Naive thymus-derived CD4-positive, alpha-beta T cell (primary cell): ENCODE results near the gene CDC42BPB. TPM values are rescaled to one million over a fixed set of nuclear protein-coding genes. Genes with fewer than 3 reads are reported as not detected.

Experiments
- ATAC-seq: fragments of 150-1000 bp; cut with Tn5 transposase; 2 replicates; pipeline ENCODE4 v1.10.0; 2021; ENCODE audit warnings: mild to moderate bottlenecking, moderate library complexity
- CTCF ChIA-PET: fragments of 350-600 bp; sonication (Branson Sonifier 250); formaldehyde crosslinking; loops from one replicate; lab custom pipeline; 2021; ENCODE audit warnings: antibody characterized with exemption; lab: Charles Lee
- POLR2A ChIA-PET: fragments of 350-600 bp; sonication (Branson Sonifier 250); formaldehyde crosslinking; loops from one replicate; lab custom pipeline; 2021; ENCODE audit warnings: antibody characterized with exemption, inconsistent platforms; lab: Charles Lee
- DNase-seq, 9 donors: peaks; one replicate each; pipeline versions ENCODE4 v3.0.0 to v3.0.0-alpha.2; 2020 to 2022; ENCODE audit warnings: mixed read lengths in 1 of 9
- H3K27ac ChIP-seq: one replicate; pipeline ENCODE4 v1.7.0; 2013; ENCODE audit warnings: mild to moderate bottlenecking, low read depth, low read length, moderate library complexity
- H3K27me3 ChIP-seq, 2 donors: one replicate each; pipeline ENCODE4 v1.7.0; 2013; ENCODE audit warnings: low read length in 2 of 2, mild to moderate bottlenecking in 2 of 2, moderate library complexity in 2 of 2; ENCODE audit not compliant: control insufficient read depth in 2 of 2, insufficient read depth in 2 of 2
- H3K36me3 ChIP-seq, 3 experiments: 1 replicate in 2 of 3; 2 replicates in 1 of 3; pipeline ENCODE4 v1.7.0; 2013; ENCODE audit warnings: low read length in 3 of 3, mild to moderate bottlenecking in 3 of 3, moderate library complexity in 1 of 3; ENCODE audit not compliant: insufficient read depth in 3 of 3, control insufficient read depth in 2 of 3
- H3K4me1 ChIP-seq, 2 donors: one replicate each; pipeline ENCODE4 v1.7.0; 2013; ENCODE audit warnings: low read length in 2 of 2, mild to moderate bottlenecking in 2 of 2, moderate library complexity in 1 of 2; ENCODE audit not compliant: control insufficient read depth in 2 of 2, insufficient read depth in 2 of 2
- H3K4me3 ChIP-seq: 2 replicates; pipeline ENCODE4 v1.7.0; 2013; ENCODE audit warnings: mild to moderate bottlenecking, low read length
- H3K9me3 ChIP-seq, 3 experiments: 1 replicate in 2 of 3; 2 replicates in 1 of 3; pipeline ENCODE4 v1.7.0; 2013; ENCODE audit warnings: low read length in 3 of 3; ENCODE audit not compliant: control insufficient read depth in 2 of 3
- H3K27ac Mint-ChIP-seq, 9 donors: one replicate each; pipeline ENCODE4 v1.8.0; 2020 to 2022; ENCODE audit warnings: mixed read lengths in 9 of 9, mild to moderate bottlenecking in 8 of 9, moderate library complexity in 5 of 9, inconsistent platforms in 2 of 9
- H3K27me3 Mint-ChIP-seq, 5 donors: one replicate each; pipeline ENCODE4 v1.8.0; 2021 to 2022; ENCODE audit warnings: mixed read lengths in 5 of 5, mild to moderate bottlenecking in 1 of 5
- H3K36me3 Mint-ChIP-seq, 5 donors: one replicate each; pipeline ENCODE4 v1.8.0; 2020 to 2022; ENCODE audit warnings: mixed read lengths in 5 of 5, mild to moderate bottlenecking in 3 of 5, inconsistent platforms in 1 of 5
- H3K4me1 Mint-ChIP-seq, 7 donors: one replicate each; pipeline ENCODE4 v1.8.0; 2020 to 2022; ENCODE audit warnings: mixed read lengths in 7 of 7, mild to moderate bottlenecking in 3 of 7, inconsistent platforms in 1 of 7
- H3K4me3 Mint-ChIP-seq, 10 donors: one replicate each; pipeline ENCODE4 v1.8.0; 2020 to 2022; ENCODE audit warnings: mild to moderate bottlenecking in 10 of 10, mixed read lengths in 10 of 10, moderate library complexity in 6 of 10, inconsistent platforms in 2 of 10
- H3K9me3 Mint-ChIP-seq, 11 donors: one replicate each; pipeline ENCODE4 v1.8.0; 2020 to 2022; ENCODE audit warnings: mixed read lengths in 11 of 11, mild to moderate bottlenecking in 4 of 11, inconsistent platforms in 1 of 11, moderate library complexity in 1 of 11
- intact Hi-C, 2 donors: fragments of 100-400 bp; cut with micrococcal nuclease; formaldehyde crosslinking; loops; one replicate each; pipeline ENCODE4 v1.15.1; 2023
- polyA plus RNA-seq, 2 donors: library from polyadenylated mRNA; unstranded; fragments of 300-500 nt; fragmentation: Illumina TruSeq; gene quantifications; one replicate each; pipeline ENCODE4 v1.2.3, GENCODE V29; 2021
- total RNA-seq, 6 experiments: library from RNA in 5 of 6; stranded (reverse) in 5 of 6; gene quantifications; 1 replicate in 5 of 6; 2 replicates in 1 of 6; pipeline ENCODE4 v1.2.3 and lab custom pipeline; 2021 to 2026

The CDC42BPB gene
- total and polyA plus RNA-seq, 7 experiments from 2014 or later, result 0.34 to 16.0 (median 4.8) TPM

- H3K27ac Mint-ChIP-seq, result no peak overlapping the region
- Histone ChIP-seq H3K4me1 (no peaks in the 10 kb centered on the region), H3K9me3 (no peaks in the 10 kb centered on the region), H3K4me3 (no peak overlapping the region), H3K27ac (no peak overlapping the region), H3K36me3 (no peaks in the 10 kb centered on the region), H3K27me3 (no peaks in the 10 kb centered on the region)
- no peak for ATAC-seq
- CTCF ChIA-PET, result interaction anchor here (1.4 kb wide), 1 partner anchor 396 kb away, joined by 4 read pairs; no protein-coding TSS in a partner anchor
- intact Hi-C loops, result loop anchor here (1.0 to 10.0 kb wide), 6 partner anchors 12 to 566 kb away; partner anchors contain the start of gene RCOR1 (in 1 of the 2)
- H3K27me3 Mint-ChIP-seq, result peaks cover 2 to 15% (median 5%) of the 10 kb centered on the region in 5 donors
- no peak for DNase-seq
- no peaks in the 10 kb centered on the region for H3K36me3 Mint-ChIP-seq
- H3K4me1 Mint-ChIP-seq, result peaks cover 0 to 3% (median 0%) of the 10 kb centered on the region in 7 donors
- H3K9me3 Mint-ChIP-seq, result no peaks in the 10 kb centered on the region
- POLR2A ChIA-PET, result interaction anchor here (0.6 kb wide), 1 partner anchor 18 kb away, joined by 3 read pairs; no protein-coding TSS in a partner anchor
- peak overlapping the region in 8 of 10 donors; percentile 14 to 80 (median 62) for H3K4me3 Mint-ChIP-seq
These were observed 33.2 kb upstream of the CDC42BPB start for GRCh38 chr14:103090481-103091020.

GRCh38 chr14:103089386-103090335, 32.3 kb upstream of the CDC42BPB start:
- no peak overlapping the region for H3K27ac Mint-ChIP-seq
- Histone ChIP-seq H3K27me3 (no peaks in the 10 kb centered on the region), H3K4me3 (no peak overlapping the region), H3K9me3 (no peaks in the 10 kb centered on the region), H3K36me3 (no peaks in the 10 kb centered on the region), H3K27ac (no peak overlapping the region), H3K4me1 (no peaks in the 10 kb centered on the region)
- DNase-seq (no peak), ATAC-seq (no peak)
- H3K27me3 Mint-ChIP-seq, result peaks cover 4 to 22% (median 7%) of the 10 kb centered on the region in 5 donors
- H3K9me3 Mint-ChIP-seq, result no peaks in the 10 kb centered on the region
- CTCF ChIA-PET, result interaction anchor here (1.4 kb wide), 1 partner anchor 395 kb away, joined by 4 read pairs; no protein-coding TSS in a partner anchor
- H3K36me3 Mint-ChIP-seq, result no peaks in the 10 kb centered on the region
- H3K4me3 Mint-ChIP-seq, result no peak overlapping the region
- POLR2A ChIA-PET, result no interaction called here
- peaks cover 0 to 3% (median 0%) of the 10 kb centered on the region in 7 donors for H3K4me1 Mint-ChIP-seq
- intact Hi-C loops, result loop anchor here in 1 of 2 donors (2.0 to 10.0 kb wide), 3 partner anchors 15 to 565 kb away; partner anchors contain the start of gene RCOR1

GRCh38 chr14:103088921-103089320, 31.6 kb upstream of the CDC42BPB start:
- intact Hi-C loops, result no loop called here
- Mint-ChIP-seq H3K4me1 (peaks cover 0 to 5% (median 0%) of the 10 kb centered on the region in 7 donors), H3K27ac (no peak overlapping the region), H3K27me3 (peaks cover 4 to 25% (median 10%) of the 10 kb centered on the region in 5 donors), H3K36me3 (no peaks in the 10 kb centered on the region), H3K4me3 (no peak overlapping the region), H3K9me3 (no peaks in the 10 kb centered on the region)
- Histone ChIP-seq H3K27me3 (no peaks in the 10 kb centered on the region), H3K36me3 (no peaks in the 10 kb centered on the region), H3K9me3 (no peaks in the 10 kb centered on the region), H3K27ac (no peak overlapping the region), H3K4me1 (no peaks in the 10 kb centered on the region), H3K4me3 (no peak overlapping the region)
- CTCF ChIA-PET, result no interaction called here
- no peak for ATAC-seq
- POLR2A ChIA-PET, result no interaction called here
- DNase-seq, result no peak

GRCh38 chr14:103087343-103087835, 30.0 kb upstream of the CDC42BPB start:
- CTCF ChIA-PET, result no interaction called here
- H3K27me3 Mint-ChIP-seq, result peaks cover 4 to 25% (median 10%) of the 10 kb centered on the region in 5 donors
- Histone ChIP-seq H3K4me1 (no peaks in the 10 kb centered on the region), H3K4me3 (no peak overlapping the region), H3K27me3 (no peaks in the 10 kb centered on the region), H3K36me3 (no peaks in the 10 kb centered on the region), H3K27ac (no peak overlapping the region), H3K9me3 (no peaks in the 10 kb centered on the region)
- no peak for DNase-seq
- no peak overlapping the region for H3K4me3 Mint-ChIP-seq
- H3K9me3 Mint-ChIP-seq, result no peaks in the 10 kb centered on the region
- no peak overlapping the region for H3K27ac Mint-ChIP-seq
- no peak for ATAC-seq
- H3K36me3 Mint-ChIP-seq, result no peaks in the 10 kb centered on the region
- peaks cover 0 to 5% (median 0%) of the 10 kb centered on the region in 7 donors for H3K4me1 Mint-ChIP-seq
- POLR2A ChIA-PET, result no interaction called here
- intact Hi-C loops, result no loop called here

- Histone ChIP-seq H3K4me3 (no peak overlapping the region), H3K9me3 (no peaks in the 10 kb centered on the region), H3K27ac (no peak overlapping the region), H3K27me3 (no peaks in the 10 kb centered on the region), H3K4me1 (no peaks in the 10 kb centered on the region), H3K36me3 (no peaks in the 10 kb centered on the region)
- H3K4me3 Mint-ChIP-seq, result no peak overlapping the region
- ChIA-PET CTCF (interaction anchor here (0.6 to 0.7 kb wide), 2 partner anchors 562 to 1121 kb away, joined by 3 read pairs; no protein-coding TSS in a partner anchor), POLR2A (interaction anchor here (0.8 kb wide), 1 partner anchor 280 kb away, joined by 3 read pairs; no protein-coding TSS in a partner anchor)
- H3K27ac Mint-ChIP-seq, result no peak overlapping the region
- no peaks in the 10 kb centered on the region for H3K36me3 Mint-ChIP-seq
- intact Hi-C loops, result no loop called here
- no peaks in the 10 kb centered on the region for H3K9me3 Mint-ChIP-seq
- no peak for ATAC-seq
- H3K27me3 Mint-ChIP-seq, result peaks cover 4 to 25% (median 10%) of the 10 kb centered on the region in 5 donors
- H3K4me1 Mint-ChIP-seq, result peaks cover 0 to 5% (median 0%) of the 10 kb centered on the region in 7 donors
- no peak for DNase-seq
These were observed 29.5 kb upstream of the CDC42BPB start for GRCh38 chr14:103086771-103087342.
